Left lung (tissue), 10 donors: ENCODE measurements around the gene AUP1. TPM values are rescaled to one million over a fixed set of nuclear protein-coding genes. Genes with fewer than 3 reads are reported as not detected.
A peak's percentile ranks its signal among the peaks of the same experiment; 100 is the strongest.

Experiments used
- ATAC-seq: fragments of 200-7000 bp; cut with Tn5 transposase; one replicate; pipeline ENCODE4 v1.9.1; 2020; ENCODE audit warnings: moderate library complexity
- DNase-seq, 4 donors: peaks; one replicate each; pipeline ENCODE4 v3.0.0-alpha.2; 2013 to 2020
- H3K27ac ChIP-seq, 2 donors: fragments of 200-600 bp; sonication (generic) in 1 of 2; one replicate each; pipeline versions ENCODE4 v1.5.0 to v1.8.0; 2020 to 2021
- H3K27me3 ChIP-seq, 2 donors: fragments of 200-600 bp; sonication (generic) in 1 of 2; one replicate each; pipeline versions ENCODE4 v1.5.0 to v1.8.0; 2020 to 2021
- H3K36me3 ChIP-seq, 2 donors: fragments of 200-600 bp; sonication (generic) in 1 of 2; one replicate each; pipeline versions ENCODE4 v1.5.0 to v1.8.0; 2020 to 2021
- H3K4me1 ChIP-seq, 2 donors: fragments of 200-600 bp; one replicate each; pipeline ENCODE4 v1.8.0; 2021
- H3K4me3 ChIP-seq, 2 donors: fragments of 200-600 bp; sonication (generic) in 1 of 2; one replicate each; pipeline versions ENCODE4 v1.5.0 to v1.8.0; 2020 to 2021; ENCODE audit warnings: mild to moderate bottlenecking in 1 of 2
- H3K9me3 ChIP-seq, 2 donors: fragments of 200-600 bp; sonication (generic) in 1 of 2; one replicate each; pipeline versions ENCODE4 v1.5.0 to v1.8.0; 2020 to 2021
- CTCF ChIP-seq, 2 donors: fragments of 200-600 bp; sonication (generic) in 1 of 2; IDR thresholded peaks; one replicate each; pipeline versions ENCODE4 v1.5.0 to v1.8.0; 2021; ENCODE audit warnings: antibody characterized with exemption in 2 of 2
- intact Hi-C, 2 donors: fragments of 100-400 bp; cut with DNase I; formaldehyde crosslinking; loops; one replicate each; pipeline versions ENCODE4 v1.11.2 to v1.14.2; 2022
- polyA plus RNA-seq, 6 donors: library from polyadenylated mRNA; unstranded; fragments of 120-200 nt; gene quantifications; one replicate each; pipeline ENCODE4 v1.2.1, GENCODE V29; 2013; ENCODE audit not compliant: insufficient read length in 6 of 6
- total RNA-seq, 2 donors: library from RNA; stranded (reverse); fragmentation: NEBNext Ultra II Directional; extraction: Animal tissue kit (Norgen Biotek cat#: 25700); gene quantifications; one replicate each; pipeline ENCODE4 v1.2.1, GENCODE V29; 2021
- donor health status: DM: no; HTN: yes; CAD: no.
- donor health status: DM: no; HTN: no; CAD: no.

AUP1 gene
- total and polyA plus RNA-seq, 8 donors: 82.1 to 132 (median 96.1) TPM

- peaks cover 0 to 25% of the 10 kb centered on the region in 2 donors for H3K36me3 ChIP-seq
- peaks cover 3 to 14% of the 10 kb centered on the region in 2 donors for H3K27me3 ChIP-seq
- ATAC-seq (no peak), DNase-seq (no peak)
- H3K9me3 ChIP-seq: no peaks in the 10 kb centered on the region
- H3K4me1 ChIP-seq: peaks cover 8 to 16% of the 10 kb centered on the region in 2 donors
- intact Hi-C loops: no loop called here
- H3K27ac ChIP-seq: no peak overlapping the region
- no peak for TF ChIP-seq CTCF (IDR thresholded peaks at IDR 0.05)
- H3K4me3 ChIP-seq: no peak overlapping the region
Measured at GRCh38 chr2:74524955-74525716, 4.4 kb downstream of the AUP1 start.

- intact Hi-C loops: no loop called here
- Histone ChIP-seq H3K9me3 (no peaks in the 10 kb centered on the region), H3K4me3 (no peak overlapping the region), H3K27me3 (peaks cover 8 to 25% of the 10 kb centered on the region in 2 donors), H3K4me1 (peaks cover 8 to 15% of the 10 kb centered on the region in 2 donors), H3K27ac (no peak overlapping the region), H3K36me3 (peaks cover 0 to 25% of the 10 kb centered on the region in 2 donors)
- DNase-seq: no peak
- ATAC-seq: no peak
- TF ChIP-seq CTCF (IDR thresholded peaks at IDR 0.05): no peak
Measured at GRCh38 chr2:74524005-74524404, 5.5 kb downstream of the AUP1 start.

GRCh38 chr2:74522516-74522915, 7.0 kb downstream of the AUP1 start:
- TF ChIP-seq CTCF (IDR thresholded peaks at IDR 0.05): no peak
- H3K9me3 ChIP-seq: no peaks in the 10 kb centered on the region
- no peak for DNase-seq
- H3K36me3 ChIP-seq: peaks cover 0 to 23% of the 10 kb centered on the region in 2 donors
- no peak for ATAC-seq
- no peaks in the 10 kb centered on the region for H3K4me1 ChIP-seq
- peaks cover 23 to 40% of the 10 kb centered on the region in 2 donors for H3K27me3 ChIP-seq
- no peak overlapping the region for H3K4me3 ChIP-seq
- H3K27ac ChIP-seq: no peak overlapping the region
- intact Hi-C loops: no loop called here

- Histone ChIP-seq H3K4me3 (peak overlapping the region in 1 of 2 donors; percentile 43), H3K27ac (no peak overlapping the region), H3K9me3 (no peaks in the 10 kb centered on the region), H3K27me3 (peaks cover 81 to 98% of the 10 kb centered on the region in 2 donors), H3K36me3 (no peaks in the 10 kb centered on the region), H3K4me1 (peaks cover 11 to 35% of the 10 kb centered on the region in 2 donors)
- no peak for TF ChIP-seq CTCF (IDR thresholded peaks at IDR 0.05)
- intact Hi-C loops: no loop called here
- no peak for ATAC-seq
- DNase-seq: no peak
Measured at GRCh38 chr2:74516650-74517049, 12.9 kb downstream of the AUP1 start.

GRCh38 chr2:74515981-74516633, 13.4 kb downstream of the AUP1 start:
- peak overlapping the region; percentile 15 to 43 for H3K4me3 ChIP-seq
- H3K9me3 ChIP-seq: no peaks in the 10 kb centered on the region
- no peaks in the 10 kb centered on the region for H3K36me3 ChIP-seq
- DNase-seq: peak in 3 of 4 donors; percentile 68 to 88 (median 69)
- ATAC-seq: peak; percentile 90
- intact Hi-C loops: no loop called here
- peaks cover 85 to 100% of the 10 kb centered on the region in 2 donors for H3K27me3 ChIP-seq
- H3K27ac ChIP-seq: no peak overlapping the region
- TF ChIP-seq CTCF (IDR thresholded peaks at IDR 0.05): no peak
- H3K4me1 ChIP-seq: peaks cover 11 to 35% of the 10 kb centered on the region in 2 donors
